HT-29 (cell line): ENCODE data around the gene SIAE. TPM values are rescaled to one million over a fixed set of nuclear protein-coding genes. Genes with fewer than 3 reads are reported as not detected.

ENCODE experiments used
- small RNA-seq: library from RNA; depleted of rRNA; stranded (forward); fragments of <200 nt; gene quantifications from one replicate; pipeline ENCODE3, GENCODE V24; 2014
- total RNA-seq: library from RNA; depleted of rRNA; stranded (reverse); fragments of >200 nt; shearing (Covaris generic); gene quantifications from 2 replicates; pipeline ENCODE4 v1.2.3, GENCODE V29; 2014; rRNA removed

The SIAE gene
- total RNA-seq, 1 experiment from 2014 or later: 6.9 TPM

Small RNAs within 50 kb of the gene (small RNA-seq; reads per million reads assigned to genes)
- not detected for gene RNA5SP352

Other genes starting within 250 kb of the SIAE start
- not detected in 2 replicates for gene OR8B4, start 248.9 kb downstream of the SIAE start, total RNA-seq
- gene OR8B8, start 228.0 kb downstream of the SIAE start, total RNA-seq: not detected in 2 replicates
- not detected in 2 replicates for gene OR8B12, start 130.1 kb downstream of the SIAE start, total RNA-seq
- not detected in 2 replicates for gene OR8A1, start 103.7 kb downstream of the SIAE start, total RNA-seq
- not detected in 2 replicates for gene PANX3, start 62.3 kb downstream of the SIAE start, total RNA-seq
- gene TBRG1, start 50.9 kb downstream of the SIAE start, total RNA-seq: 45.8 and 63.0 TPM in 2 replicates
- 2.9 and 7.2 TPM in 2 replicates for gene SPA17, start 165 bp upstream of the SIAE start, total RNA-seq
- gene NRGN, start 66.2 kb upstream of the SIAE start, total RNA-seq: 9.9 and 12.4 TPM in 2 replicates
- gene VSIG2, start 78.5 kb upstream of the SIAE start, total RNA-seq: 137 and 149 TPM in 2 replicates
- 31.1 and 38.2 TPM in 2 replicates for gene ESAM, start 88.6 kb upstream of the SIAE start, total RNA-seq
- gene MSANTD2, start 126.7 kb upstream of the SIAE start, total RNA-seq: 24.2 and 27.5 TPM in 2 replicates
- 3.8 and 5.5 TPM in 2 replicates for gene ROBO3, start 191.7 kb upstream of the SIAE start, total RNA-seq
- 0.73 TPM in 1 of 2 replicates, not detected in the other for gene ROBO4, start 224.1 kb upstream of the SIAE start, total RNA-seq
- gene HEPN1, start 245.5 kb upstream of the SIAE start, total RNA-seq: not detected in 2 replicates